HG03139 (cell line): ENCODE measurements around the gene AQP5.
"Not testable (repeated sequence)": the region's sequence is repeated elsewhere in the genome, so short reads cannot be mapped to it uniquely, and the experiment has no call there.

Experiments
- ATAC-seq: cut with Tn5 transposase; IDR thresholded peaks from one replicate; pipeline ENCODE4 v1.9.1; 2021; ENCODE audit not compliant: unreplicated experiment

AQP5 gene

DNA sequence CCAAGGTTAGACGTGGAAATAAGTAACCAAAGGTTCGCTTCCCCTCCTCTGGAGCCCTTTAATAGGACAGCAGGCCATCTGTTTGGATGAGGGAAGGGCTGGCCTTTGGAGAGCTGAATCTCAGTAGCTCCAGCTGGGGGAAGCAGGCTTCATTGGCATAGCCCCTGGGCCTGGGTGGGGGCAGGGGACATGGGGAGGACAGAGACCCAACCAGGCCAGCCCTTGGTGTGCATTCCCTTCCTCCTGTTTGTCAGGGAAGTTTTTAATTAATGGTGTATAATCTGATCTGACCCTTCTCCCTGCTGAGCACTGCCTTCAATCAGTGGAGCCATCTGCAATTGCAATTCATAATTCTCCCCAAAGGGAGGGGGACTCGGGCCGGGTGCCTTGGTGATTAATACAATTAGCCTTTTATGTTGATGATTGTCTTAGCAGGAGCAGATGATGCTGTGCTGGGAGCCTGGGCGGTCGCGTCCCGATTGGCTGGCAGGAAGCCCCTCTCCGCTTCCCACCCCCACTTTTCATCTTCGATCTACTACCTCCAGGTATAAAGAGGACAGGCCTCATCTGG lies 17.4 kb downstream of the AQP5 start:
- no peak for ATAC-seq

GRCh38 chr12:49979791-49980190 lies 18.1 kb downstream of the AQP5 start:
- no peak for ATAC-seq

GRCh38 chr12:49980501-49981349 lies 19.1 kb downstream of the AQP5 start:
- no peak for ATAC-seq

GRCh38 chr12:49982246-49983087 lies 20.8 kb downstream of the AQP5 start:
- no peak for ATAC-seq

- no peak for ATAC-seq
These were observed 22.2 kb downstream of the AQP5 start for GRCh38 chr12:49983892-49984291.

GRCh38 chr12:49984476-49985359 lies 23.0 kb downstream of the AQP5 start:
- ATAC-seq, result no peak

DNA sequence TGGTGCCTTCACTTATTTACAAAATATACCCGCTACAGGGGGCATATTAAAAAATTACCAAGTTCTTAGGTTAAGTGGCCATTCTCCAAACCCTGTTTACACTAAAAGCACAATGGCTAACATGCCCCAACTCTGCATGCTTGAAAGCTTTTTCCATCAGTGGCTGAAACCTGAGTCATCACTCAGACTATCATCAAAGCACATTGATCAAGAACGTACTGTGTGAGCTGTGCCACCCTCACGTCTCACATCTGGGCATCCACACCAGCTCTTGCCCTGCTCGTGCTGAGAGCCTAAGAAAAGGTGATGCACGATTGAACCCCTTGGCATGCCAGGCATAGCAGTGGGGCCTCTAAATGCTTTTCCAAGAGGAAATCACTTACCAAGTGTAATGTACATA lies 24.3 kb downstream of the AQP5 start:
- ATAC-seq, result no peak

- ATAC-seq, result not testable (repeated sequence)
These were observed 24.8 kb downstream of the AQP5 start for GRCh38 chr12:49986476-49986875.

DNA sequence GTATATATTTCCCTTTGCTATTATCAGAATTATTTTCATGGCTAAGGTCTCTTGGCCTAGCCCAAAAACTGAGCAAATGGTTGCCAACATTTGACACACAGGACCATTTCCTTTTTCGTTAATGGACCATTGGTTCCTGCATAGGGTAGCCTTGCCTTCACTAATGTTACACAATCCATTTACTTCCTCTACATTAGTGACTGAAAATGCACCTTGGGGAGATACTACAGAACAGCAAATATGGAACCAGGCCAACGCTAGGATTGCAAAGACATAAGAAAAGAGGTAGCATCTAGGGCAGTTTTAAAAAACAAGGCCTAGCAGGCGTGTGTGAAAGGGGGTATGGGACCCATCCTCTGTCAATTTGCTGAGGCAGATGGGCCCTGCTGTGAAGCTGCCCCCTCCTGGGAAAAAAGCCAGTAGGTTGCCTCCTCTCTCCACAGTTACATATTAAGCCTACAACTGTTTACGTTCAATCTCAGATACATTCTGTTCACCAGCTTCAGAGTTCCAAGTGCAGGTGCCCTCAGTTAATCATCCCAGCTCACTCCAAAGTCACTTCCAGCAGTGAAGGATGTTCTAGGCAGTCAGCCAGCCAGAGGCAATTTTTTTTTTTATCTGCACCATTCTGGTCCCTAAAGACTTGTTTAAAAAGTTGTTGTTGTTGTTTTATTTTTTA lies 26.1 kb downstream of the AQP5 start:
- no peak for ATAC-seq

- not testable (repeated sequence) for ATAC-seq
These were observed 27.7 kb downstream of the AQP5 start for GRCh38 chr12:49989400-49989799.

- no peak for ATAC-seq
These were observed 28.6 kb downstream of the AQP5 start for GRCh38 chr12:49990273-49990672.

GRCh38 chr12:49998453-49998852 lies 36.8 kb downstream of the AQP5 start:
- no peak for ATAC-seq

DNA sequence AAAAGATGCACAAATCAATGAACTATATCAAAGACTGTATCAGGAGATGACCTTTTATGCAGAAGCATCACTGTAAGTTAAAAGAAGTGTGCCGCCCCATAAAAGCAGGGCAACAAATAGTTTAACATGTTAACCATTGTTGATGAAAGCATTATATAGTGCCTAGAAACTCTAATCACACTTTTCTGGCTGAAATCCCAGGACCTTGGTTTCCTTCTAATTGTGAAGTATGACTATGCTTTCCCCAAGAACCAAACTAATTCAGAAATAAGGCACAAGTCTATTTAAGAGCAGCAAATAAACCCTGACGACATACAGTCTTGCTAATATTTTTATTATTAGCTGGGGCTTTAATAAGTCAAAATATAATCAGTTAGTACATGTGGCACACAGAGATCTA lies 41.9 kb downstream of the AQP5 start:
- no peak for ATAC-seq

GRCh38 chr12:50004696-50005095 lies 43.0 kb downstream of the AQP5 start:
- ATAC-seq, result no peak

DNA sequence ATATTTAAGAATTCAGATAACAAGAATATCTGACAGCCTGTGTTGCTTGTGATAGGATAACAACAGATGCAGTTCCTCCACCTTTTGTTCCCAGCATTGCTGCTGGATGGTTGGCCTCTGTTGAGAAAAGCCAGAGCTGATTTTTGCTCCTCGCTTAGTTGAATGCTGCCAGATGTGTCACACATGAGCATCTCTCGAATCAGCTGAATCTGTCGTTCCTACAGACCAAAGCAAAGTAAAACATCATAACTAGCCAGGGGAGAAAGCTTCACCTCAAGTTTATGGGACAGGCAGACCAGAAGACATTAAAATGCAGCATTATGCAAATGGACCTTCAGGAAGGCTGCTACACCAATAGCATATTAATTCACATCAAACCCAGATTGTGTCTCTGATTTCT lies 43.5 kb downstream of the AQP5 start:
- no peak for ATAC-seq

DNA sequence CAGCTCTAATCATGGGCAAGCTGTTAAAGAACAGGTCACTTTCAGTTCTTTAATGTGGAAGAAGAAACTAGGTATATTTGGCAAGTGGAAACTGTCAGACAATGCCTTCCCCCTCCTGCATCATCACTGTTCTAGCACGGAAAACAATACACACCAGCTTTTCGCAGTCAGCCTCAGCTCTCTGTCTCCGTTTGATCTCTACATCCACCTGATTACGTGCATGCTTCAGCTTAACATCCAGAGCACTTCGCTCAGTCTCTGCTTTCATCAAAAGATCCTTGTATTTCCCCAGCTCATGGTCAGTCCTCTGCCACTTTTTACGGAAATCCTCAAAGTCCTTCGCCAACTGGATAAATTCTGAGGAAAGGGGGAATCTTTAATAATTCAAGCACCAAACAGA lies 44.6 kb downstream of the AQP5 start:
- no peak for ATAC-seq

- no peak for ATAC-seq
These were observed 45.2 kb downstream of the AQP5 start for GRCh38 chr12:50006754-50007442.

- ATAC-seq, result no peak
These were observed 51.9 kb downstream of the AQP5 start for GRCh38 chr12:50013361-50014147.

GRCh38 chr12:50014342-50014741 lies 52.7 kb downstream of the AQP5 start:
- no peak for ATAC-seq
